Measurements from ENCODE around the gene ZSWIM9. TPM values are rescaled to one million over a fixed set of nuclear protein-coding genes. Genes with fewer than 3 reads are reported as not detected.

ZSWIM9 gene
- total and polyA plus RNA-seq, 2 donors (not counting 3 experiments of a cell fraction or from before 2014, with no cell fraction given) = 1.0 to 8.6 TPM

GRCh38 chr19:48194844-48195830, 24.7 kb downstream of the ZSWIM9 start:
- CTCF ChIA-PET = interaction anchor here (0.6 to 2.6 kb wide), 6 partner anchors 9 to 210 kb away, joined by 3 to 23 read pairs (median 9); no protein-coding TSS in a partner anchor

GRCh38 chr19:48196321-48196763, 25.9 kb downstream of the ZSWIM9 start:
- no peaks in the 10 kb centered on the region for H4K20me1 ChIP-seq (replicated peaks; ENCODE audit: control insufficient read depth, extremely low read depth, insufficient read depth, low read length)

More at GRCh38 chr19:48194844-48195830, 24.7 kb downstream of the ZSWIM9 start:
- H3K4me2 ChIP-seq (ENCODE audit: insufficient read depth, low read length) = no peak overlapping the region
- POLR2A ChIA-PET = no interaction called here
- H3K9me1 ChIP-seq (replicated peaks; ENCODE audit: control insufficient read depth, extremely low read depth, insufficient read depth, low read length) = no peaks in the 10 kb centered on the region
- dilution Hi-C loops (cut with MboI; ENCODE audit: extremely low pct_ligation_motif_present, low sequenced_read_pairs) (no loop called here), intact Hi-C loops (cut with micrococcal nuclease) (loop anchor here (1.0 kb wide), 1 partner anchor 88 kb away; no protein-coding TSS in a partner anchor)
- H4K20me1 ChIP-seq (replicated peaks; ENCODE audit: control insufficient read depth, extremely low read depth, insufficient read depth, low read length) = no peaks in the 10 kb centered on the region
- H3K27ac ChIP-seq (ENCODE audit: insufficient read depth, low read depth, low read length) = no peak overlapping the region
- no peaks in the 10 kb centered on the region for H3K36me3 ChIP-seq (ENCODE audit: control insufficient read depth in 2 of 2, extremely low read depth in 1 of 2, insufficient read depth in 2 of 2, low read length in 2 of 2)
- no peaks in the 10 kb centered on the region for H3K9me3 ChIP-seq (replicated peaks; ENCODE audit: control insufficient read depth, insufficient read depth, low read length)
- BruUV-seq (replicated peaks) = no TSS peak
- no peak overlapping the region for H3K4me3 ChIP-seq (replicated peaks in 1 of 3; ENCODE audit: insufficient read depth in 1 of 3, low read depth in 1 of 3, low read length in 3 of 3)
- no peaks in the 10 kb centered on the region for H3K27me3 ChIP-seq (ENCODE audit: control insufficient read depth in 2 of 2, insufficient read depth in 2 of 2, low read length in 2 of 2)
- DNase-seq (ENCODE audit: low read depth, low spot score) (no peak), FAIRE-seq (no peak)
- peaks cover 7% of the 10 kb centered on the region for H3K4me1 ChIP-seq (ENCODE audit: control insufficient read depth, extremely low read depth, insufficient read depth, low read length)
- TF ChIP-seq MAX (IDR thresholded peaks at IDR 0.05; ENCODE audit: insufficient read depth, insufficient read length) = no peak
- TF ChIP-seq FOS (IDR thresholded peaks at IDR 0.05; ENCODE audit: borderline replicate concordance, insufficient read depth, low read length) = no peak
- no peak for TF ChIP-seq JUN (IDR thresholded peaks at IDR 0.05; ENCODE audit: borderline replicate concordance, insufficient read depth, insufficient read length, low read depth)
- no peak overlapping the region for H3K9ac ChIP-seq (replicated peaks; ENCODE audit: extremely low read depth, insufficient read depth, low read length)
- H2AFZ ChIP-seq (ENCODE audit: low read depth, low read length) = no peak overlapping the region
- no peaks in the 10 kb centered on the region for H3K79me2 ChIP-seq (ENCODE audit: control insufficient read depth, insufficient read depth, low read length)

More at GRCh38 chr19:48196321-48196763, 25.9 kb downstream of the ZSWIM9 start:
- dilution Hi-C loops (cut with MboI; ENCODE audit: extremely low pct_ligation_motif_present, low sequenced_read_pairs) = no loop called here
- ChIA-PET CTCF (interaction anchor here (0.9 to 1.7 kb wide), 3 partner anchors 44 to 89 kb away, joined by 3 to 4 read pairs (median 4); no protein-coding TSS in a partner anchor), POLR2A (no interaction called here)
- Histone ChIP-seq H3K79me2 (ENCODE audit: control insufficient read depth, insufficient read depth, low read length) (no peaks in the 10 kb centered on the region), H3K27ac (ENCODE audit: insufficient read depth, low read depth, low read length) (no peak overlapping the region), H3K27me3 (ENCODE audit: control insufficient read depth in 2 of 2, insufficient read depth in 2 of 2, low read length in 2 of 2) (no peaks in the 10 kb centered on the region), H3K4me2 (ENCODE audit: insufficient read depth, low read length) (no peak overlapping the region), H3K4me1 (ENCODE audit: control insufficient read depth, extremely low read depth, insufficient read depth, low read length) (peaks cover 7% of the 10 kb centered on the region), H3K9ac (replicated peaks; ENCODE audit: extremely low read depth, insufficient read depth, low read length) (no peak overlapping the region), H3K36me3 (ENCODE audit: control insufficient read depth in 2 of 2, extremely low read depth in 1 of 2, insufficient read depth in 2 of 2, low read length in 2 of 2) (no peaks in the 10 kb centered on the region), H2AFZ (ENCODE audit: low read depth, low read length) (no peak overlapping the region), H3K4me3 (replicated peaks in 1 of 3; ENCODE audit: insufficient read depth in 1 of 3, low read depth in 1 of 3, low read length in 3 of 3) (no peak overlapping the region), H3K9me3 (replicated peaks; ENCODE audit: control insufficient read depth, insufficient read depth, low read length) (no peaks in the 10 kb centered on the region), H3K9me1 (replicated peaks; ENCODE audit: control insufficient read depth, extremely low read depth, insufficient read depth, low read length) (no peaks in the 10 kb centered on the region)
- FAIRE-seq (no peak), DNase-seq (ENCODE audit: low read depth, low spot score) (no peak)
- intact Hi-C loops (cut with micrococcal nuclease) = no loop called here
- BruUV-seq (replicated peaks) = no TSS peak
- no peak for TF ChIP-seq GATA2 (IDR thresholded peaks at IDR 0.05; ENCODE audit: insufficient read depth, insufficient read length, low read depth, low read length)
- TF ChIP-seq CTCF (IDR thresholded peaks at IDR 0.05; ENCODE audit: extremely low read depth in 1 of 2, insufficient read depth in 1 of 2, low read depth in 1 of 2, low read length in 2 of 2) = no peak
- TF ChIP-seq EZH2 (IDR thresholded peaks at IDR 0.05; ENCODE audit: borderline replicate concordance, low read depth, low read length, severe bottlenecking) = no peak
- TF ChIP-seq MYC (IDR thresholded peaks at IDR 0.05; ENCODE audit: low read depth, low read length) = no peak
- no peak for TF ChIP-seq POLR2A (IDR thresholded peaks at IDR 0.05; ENCODE audit: low read depth, low read length)
- TF ChIP-seq POLR2AphosphoS5 (IDR thresholded peaks at IDR 0.05; ENCODE audit: insufficient read depth, low read depth, low read length) = no peak
- no peak for TF ChIP-seq FOS (IDR thresholded peaks at IDR 0.05; ENCODE audit: borderline replicate concordance, insufficient read depth, low read length)
- no peak for TF ChIP-seq JUN (IDR thresholded peaks at IDR 0.05; ENCODE audit: borderline replicate concordance, insufficient read depth, insufficient read length, low read depth)
- no peak for TF ChIP-seq MAX (IDR thresholded peaks at IDR 0.05; ENCODE audit: insufficient read depth, insufficient read length)

All from endothelial cell of umbilical vein (primary cell).